ENCODE measurements around the gene TXNDC12. TPM values are rescaled to one million over a fixed set of nuclear protein-coding genes. Genes with fewer than 3 reads are reported as not detected.

Gene TXNDC12
- total and polyA plus RNA-seq, 9 of the 15 experiments (the other 6 are each of a cell fraction or from before 2014, with no cell fraction given): 17.0 to 60.8 (median 37.8) TPM

GRCh38 chr1:52056163-52056936 lies 1.4 kb upstream of the TXNDC12 start, which contains the start of gene BTF3L4 (continued):
- TF ChIP-seq NFIX (CRISPR knock-in tag; IDR thresholded peaks at IDR 0.05; ENCODE audit: low read depth) (no peak), ZNF224 (CRISPR knock-in tag; IDR thresholded peaks at IDR 0.05) (no peak), PRMT5 (CRISPR knock-in tag; IDR thresholded peaks at IDR 0.05) (no peak), ZNF584 (CRISPR knock-in tag; IDR thresholded peaks at IDR 0.05; ENCODE audit: low read depth) (no peak; the same call in 1 of the 2 replicates), HMG20A (CRISPR knock-in tag; conservative IDR thresholded peaks at IDR 0.05) (no peak), GABPB1 (CRISPR knock-in tag; IDR thresholded peaks at IDR 0.05) (peak; percentile 86), JUND (IDR thresholded peaks at IDR 0.05; ENCODE audit: borderline replicate concordance, low read depth, low read length) (no peak), JUND (tag; IDR thresholded peaks at IDR 0.05; ENCODE audit: borderline replicate concordance, low read depth, low read length) (0 out of 3 replicates have a peak, but pooled peaks have one; percentile 26), MEF2A (IDR thresholded peaks at IDR 0.05; ENCODE audit: control insufficient read depth, low read depth, low read length) (no peak), HNRNPH1 (optimal IDR thresholded peaks at IDR 0.05; ENCODE audit: low read depth, low read length) (no peak), GABPB2 (CRISPR knock-in tag; conservative IDR thresholded peaks at IDR 0.05) (0 out of 2 replicates have a peak, but pooled peaks have one; percentile 12), POLR3G (IDR thresholded peaks at IDR 0.05; ENCODE audit: extremely low read depth, insufficient read length, insufficient replicate concordance) (no peak), GMEB1 (CRISPR knock-in tag; IDR thresholded peaks at IDR 0.05) (no peak), NFRKB (IDR thresholded peaks at IDR 0.05; ENCODE audit: low read depth) (peak; percentile 84), MXI1 (IDR thresholded peaks at IDR 0.05; ENCODE audit: low read depth, low read length) (peak; percentile 69; the same call in 1 of the 2 replicates), ELK3 (CRISPR knock-in tag; IDR thresholded peaks at IDR 0.05) (no peak), THAP7 (CRISPR knock-in tag; IDR thresholded peaks at IDR 0.05) (no peak)
- TF ChIP-seq, protein P1, sequence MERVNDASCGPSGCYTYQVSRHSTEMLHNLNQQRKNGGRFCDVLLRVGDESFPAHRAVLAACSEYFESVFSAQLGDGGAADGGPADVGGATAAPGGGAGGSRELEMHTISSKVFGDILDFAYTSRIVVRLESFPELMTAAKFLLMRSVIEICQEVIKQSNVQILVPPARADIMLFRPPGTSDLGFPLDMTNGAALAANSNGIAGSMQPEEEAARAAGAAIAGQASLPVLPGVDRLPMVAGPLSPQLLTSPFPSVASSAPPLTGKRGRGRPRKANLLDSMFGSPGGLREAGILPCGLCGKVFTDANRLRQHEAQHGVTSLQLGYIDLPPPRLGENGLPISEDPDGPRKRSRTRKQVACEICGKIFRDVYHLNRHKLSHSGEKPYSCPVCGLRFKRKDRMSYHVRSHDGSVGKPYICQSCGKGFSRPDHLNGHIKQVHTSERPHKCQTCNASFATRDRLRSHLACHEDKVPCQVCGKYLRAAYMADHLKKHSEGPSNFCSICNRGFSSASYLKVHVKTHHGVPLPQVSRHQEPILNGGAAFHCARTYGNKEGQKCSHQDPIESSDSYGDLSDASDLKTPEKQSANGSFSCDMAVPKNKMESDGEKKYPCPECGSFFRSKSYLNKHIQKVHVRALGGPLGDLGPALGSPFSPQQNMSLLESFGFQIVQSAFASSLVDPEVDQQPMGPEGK (CRISPR knock-in tag; IDR thresholded peaks at IDR 0.05; ENCODE audit: borderline replicate concordance): no peak
- TF ChIP-seq, protein P2, sequence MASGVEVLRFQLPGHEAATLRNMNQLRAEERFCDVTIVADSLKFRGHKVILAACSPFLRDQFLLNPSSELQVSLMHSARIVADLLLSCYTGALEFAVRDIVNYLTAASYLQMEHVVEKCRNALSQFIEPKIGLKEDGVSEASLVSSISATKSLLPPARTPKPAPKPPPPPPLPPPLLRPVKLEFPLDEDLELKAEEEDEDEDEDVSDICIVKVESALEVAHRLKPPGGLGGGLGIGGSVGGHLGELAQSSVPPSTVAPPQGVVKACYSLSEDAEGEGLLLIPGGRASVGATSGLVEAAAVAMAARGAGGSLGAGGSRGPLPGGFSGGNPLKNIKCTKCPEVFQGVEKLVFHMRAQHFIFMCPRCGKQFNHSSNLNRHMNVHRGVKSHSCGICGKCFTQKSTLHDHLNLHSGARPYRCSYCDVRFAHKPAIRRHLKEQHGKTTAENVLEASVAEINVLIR (CRISPR knock-in tag; IDR thresholded peaks at IDR 0.05): no peak
- TF ChIP-seq, protein P3, sequence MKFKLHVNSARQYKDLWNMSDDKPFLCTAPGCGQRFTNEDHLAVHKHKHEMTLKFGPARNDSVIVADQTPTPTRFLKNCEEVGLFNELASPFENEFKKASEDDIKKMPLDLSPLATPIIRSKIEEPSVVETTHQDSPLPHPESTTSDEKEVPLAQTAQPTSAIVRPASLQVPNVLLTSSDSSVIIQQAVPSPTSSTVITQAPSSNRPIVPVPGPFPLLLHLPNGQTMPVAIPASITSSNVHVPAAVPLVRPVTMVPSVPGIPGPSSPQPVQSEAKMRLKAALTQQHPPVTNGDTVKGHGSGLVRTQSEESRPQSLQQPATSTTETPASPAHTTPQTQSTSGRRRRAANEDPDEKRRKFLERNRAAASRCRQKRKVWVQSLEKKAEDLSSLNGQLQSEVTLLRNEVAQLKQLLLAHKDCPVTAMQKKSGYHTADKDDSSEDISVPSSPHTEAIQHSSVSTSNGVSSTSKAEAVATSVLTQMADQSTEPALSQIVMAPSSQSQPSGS (CRISPR knock-in tag; IDR thresholded peaks at IDR 0.05): no peak
